ENCODE data around the gene MIA. TPM values are rescaled to one million over a fixed set of nuclear protein-coding genes. Genes with fewer than 3 reads are reported as not detected.

Gene MIA
- polyA plus RNA-seq, 1 donor from 2014 or later = 1.8 TPM

DNA sequence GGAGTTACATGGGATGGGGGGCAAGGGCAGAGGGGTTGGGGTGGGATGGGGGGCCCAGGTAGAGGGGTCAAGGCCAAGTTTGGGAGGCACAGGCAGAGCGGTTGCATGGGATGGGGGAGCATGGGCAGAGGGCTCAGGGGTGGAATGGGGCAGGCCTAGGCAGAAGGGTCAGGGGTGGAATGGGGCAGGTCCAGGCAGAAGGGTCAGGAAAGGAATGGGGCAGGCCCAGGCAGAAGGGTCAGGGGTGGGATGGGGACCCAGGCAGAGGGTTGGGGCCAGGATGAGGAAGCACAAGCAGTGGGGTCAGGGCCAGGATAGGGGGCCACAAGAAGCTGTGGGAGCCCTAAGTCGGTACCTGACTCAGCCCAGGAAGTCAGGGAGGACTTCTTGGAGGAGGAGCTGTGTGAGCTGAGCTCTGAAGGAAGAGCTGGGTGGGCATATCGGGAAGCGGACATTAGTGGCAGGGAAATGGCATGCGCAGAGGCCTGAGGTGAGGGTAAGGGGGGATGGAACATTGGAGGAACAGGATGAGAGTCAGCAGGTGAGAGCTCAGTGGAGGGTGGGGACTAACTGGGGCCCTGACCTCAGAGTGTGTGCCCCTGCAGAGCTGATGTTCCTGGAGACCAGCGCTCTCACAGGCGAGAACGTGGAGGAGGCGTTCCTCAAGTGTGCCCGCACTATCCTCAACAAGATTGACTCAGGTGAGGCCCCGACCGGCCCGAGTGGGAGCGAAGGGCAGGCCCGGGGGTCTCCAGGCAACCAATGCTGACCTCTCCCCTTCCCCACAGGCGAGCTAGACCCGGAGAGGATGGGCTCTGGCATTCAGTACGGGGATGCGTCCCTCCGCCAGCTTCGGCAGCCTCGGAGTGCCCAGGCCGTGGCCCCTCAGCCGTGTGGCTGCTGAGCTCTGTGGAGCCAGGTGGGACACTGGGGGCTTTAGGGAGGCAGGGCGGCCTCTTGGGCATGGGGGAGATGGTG, 11.0 kb downstream of the MIA start:
- no peak overlapping the region for H3K9ac ChIP-seq (ENCODE audit: low read length)
- no peaks in the 10 kb centered on the region for H3K36me3 ChIP-seq (ENCODE audit: insufficient read depth, low read length)
- TF ChIP-seq TAF1 (IDR thresholded peaks at IDR 0.05; ENCODE audit: low read depth) (no peak), POLR2AphosphoS5 (IDR thresholded peaks at IDR 0.05) (no peak), MXI1 (conservative IDR thresholded peaks at IDR 0.05; ENCODE audit: poor library complexity, severe bottlenecking) (no peak), REST (IDR thresholded peaks at IDR 0.05; ENCODE audit: borderline replicate concordance) (no peak), RAD21 (conservative IDR thresholded peaks at IDR 0.05) (no peak), EP300 (conservative IDR thresholded peaks at IDR 0.05; ENCODE audit: poor library complexity, severe bottlenecking) (no peak), EZH2 (IDR thresholded peaks at IDR 0.05; ENCODE audit: borderline replicate concordance, insufficient read depth, low read length, poor library complexity, severe bottlenecking) (no peak), SMC3 (conservative IDR thresholded peaks at IDR 0.05; ENCODE audit: poor library complexity) (no peak)
- TF ChIP-seq, protein P1, sequence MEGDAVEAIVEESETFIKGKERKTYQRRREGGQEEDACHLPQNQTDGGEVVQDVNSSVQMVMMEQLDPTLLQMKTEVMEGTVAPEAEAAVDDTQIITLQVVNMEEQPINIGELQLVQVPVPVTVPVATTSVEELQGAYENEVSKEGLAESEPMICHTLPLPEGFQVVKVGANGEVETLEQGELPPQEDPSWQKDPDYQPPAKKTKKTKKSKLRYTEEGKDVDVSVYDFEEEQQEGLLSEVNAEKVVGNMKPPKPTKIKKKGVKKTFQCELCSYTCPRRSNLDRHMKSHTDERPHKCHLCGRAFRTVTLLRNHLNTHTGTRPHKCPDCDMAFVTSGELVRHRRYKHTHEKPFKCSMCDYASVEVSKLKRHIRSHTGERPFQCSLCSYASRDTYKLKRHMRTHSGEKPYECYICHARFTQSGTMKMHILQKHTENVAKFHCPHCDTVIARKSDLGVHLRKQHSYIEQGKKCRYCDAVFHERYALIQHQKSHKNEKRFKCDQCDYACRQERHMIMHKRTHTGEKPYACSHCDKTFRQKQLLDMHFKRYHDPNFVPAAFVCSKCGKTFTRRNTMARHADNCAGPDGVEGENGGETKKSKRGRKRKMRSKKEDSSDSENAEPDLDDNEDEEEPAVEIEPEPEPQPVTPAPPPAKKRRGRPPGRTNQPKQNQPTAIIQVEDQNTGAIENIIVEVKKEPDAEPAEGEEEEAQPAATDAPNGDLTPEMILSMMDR (IDR thresholded peaks at IDR 0.05; ENCODE audit: poor library complexity, severe bottlenecking) = no peak
- no peak overlapping the region for H2AFZ ChIP-seq (ENCODE audit: low read depth, low read length)
- H3K27me3 ChIP-seq (ENCODE audit: insufficient read depth, low read depth, low read length) = no peaks in the 10 kb centered on the region
- H3K4me3 ChIP-seq (ENCODE audit: low read length) = no peak overlapping the region
- no peaks in the 10 kb centered on the region for H3K79me2 ChIP-seq (replicated peaks; ENCODE audit: insufficient read depth, low read length)
- H3K9me3 ChIP-seq (ENCODE audit: low read length) = no peaks in the 10 kb centered on the region
- no peak overlapping the region for H3K27ac ChIP-seq (ENCODE audit: low read length)
- H3K9me2 ChIP-seq (ENCODE audit: insufficient read depth, low read length) = no peaks in the 10 kb centered on the region
- no peaks in the 10 kb centered on the region for H3F3A ChIP-seq (ENCODE audit: insufficient read depth, low read length, poor library complexity, severe bottlenecking)
- H3K4me2 ChIP-seq (ENCODE audit: low read length) = no peak overlapping the region
- H4K20me1 ChIP-seq (ENCODE audit: insufficient read depth) = no peaks in the 10 kb centered on the region

DNA sequence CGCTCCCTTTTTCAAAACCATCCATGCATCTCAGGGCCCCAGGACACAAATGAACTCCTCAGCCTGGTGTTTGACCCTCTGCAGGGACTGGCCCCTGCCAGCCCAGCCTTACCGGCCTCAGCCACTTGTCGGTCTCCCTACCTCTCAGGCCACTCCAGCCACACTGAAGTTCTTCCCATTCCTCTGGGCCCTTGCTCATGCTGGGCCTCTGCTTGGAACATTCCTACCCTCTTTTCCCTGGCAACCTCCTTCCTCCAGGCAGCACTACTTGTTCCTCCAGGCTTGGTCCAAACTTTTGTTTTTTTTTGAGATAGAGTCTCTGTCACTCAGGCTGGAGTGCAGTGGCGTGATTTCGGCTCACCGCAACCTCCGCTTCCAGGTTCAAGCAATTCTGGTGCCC, 16.0 kb downstream of the MIA start:
- Histone ChIP-seq H3K27me3 (ENCODE audit: insufficient read depth, low read depth, low read length) (no peaks in the 10 kb centered on the region), H3F3A (ENCODE audit: insufficient read depth, low read length, poor library complexity, severe bottlenecking) (no peaks in the 10 kb centered on the region), H3K9me3 (ENCODE audit: low read length) (no peaks in the 10 kb centered on the region), H3K79me2 (replicated peaks; ENCODE audit: insufficient read depth, low read length) (no peaks in the 10 kb centered on the region), H3K9me2 (ENCODE audit: insufficient read depth, low read length) (no peaks in the 10 kb centered on the region), H3K9ac (ENCODE audit: low read length) (no peak overlapping the region), H3K36me3 (ENCODE audit: insufficient read depth, low read length) (no peaks in the 10 kb centered on the region), H3K4me2 (ENCODE audit: low read length) (no peak overlapping the region), H2AFZ (ENCODE audit: low read depth, low read length) (no peak overlapping the region), H3K27ac (ENCODE audit: low read length) (no peak overlapping the region), H3K4me3 (ENCODE audit: low read length) (no peak overlapping the region), H4K20me1 (ENCODE audit: insufficient read depth) (no peaks in the 10 kb centered on the region)
- TF ChIP-seq, protein P1 (IDR thresholded peaks at IDR 0.05; ENCODE audit: poor library complexity, severe bottlenecking) = no peak
- TF ChIP-seq MXI1 (conservative IDR thresholded peaks at IDR 0.05; ENCODE audit: poor library complexity, severe bottlenecking) (no peak), TAF1 (IDR thresholded peaks at IDR 0.05; ENCODE audit: low read depth) (no peak), EZH2 (IDR thresholded peaks at IDR 0.05; ENCODE audit: borderline replicate concordance, insufficient read depth, low read length, poor library complexity, severe bottlenecking) (no peak), EP300 (conservative IDR thresholded peaks at IDR 0.05; ENCODE audit: poor library complexity, severe bottlenecking) (no peak), REST (IDR thresholded peaks at IDR 0.05; ENCODE audit: borderline replicate concordance) (no peak), POLR2AphosphoS5 (IDR thresholded peaks at IDR 0.05) (no peak), SMC3 (conservative IDR thresholded peaks at IDR 0.05; ENCODE audit: poor library complexity) (no peak)
